Adrenal gland (tissue), 12 donors: ENCODE data around the gene ARHGEF37. TPM values are rescaled to one million over a fixed set of nuclear protein-coding genes. Genes with fewer than 3 reads are reported as not detected.

Experiments
- DNase-seq, 7 donors: peaks; one replicate each; pipeline ENCODE4 v3.0.0-alpha.2; 2019 to 2020
- H3K27ac ChIP-seq, 5 donors: fragments of 200-600 bp; sonication (generic) in 4 of 5; 1 replicate in 3 of 5; 2 replicates in 2 of 5; pipeline versions ENCODE4 v1.5.1 to v1.8.0; 2016 to 2020; ENCODE audit warnings: mild to moderate bottlenecking in 1 of 5
- H3K27me3 ChIP-seq: fragments of 200-600 bp; 2 replicates; pipeline ENCODE4 v1.8.0; 2021
- H3K36me3 ChIP-seq, 2 donors: fragments of 200-600 bp; replicated peaks in 1 of 2; 1 replicate in 1 of 2; 2 replicates in 1 of 2; pipeline versions ENCODE4 v1.5.1 to v1.8.0; 2018 to 2022
- H3K4me1 ChIP-seq, 2 donors: fragments of 200-600 bp; replicated peaks in 1 of 2; 1 replicate in 1 of 2; 2 replicates in 1 of 2; pipeline versions ENCODE4 v1.5.1 to v1.8.0; 2018 to 2021
- H3K4me3 ChIP-seq, 4 donors: fragments of 200-600 bp; sonication (generic) in 3 of 4; one replicate each; pipeline ENCODE4 v1.5.1; 2016 to 2018
- H3K9me3 ChIP-seq, 3 donors: fragments of 200-600 bp; sonication (generic) in 1 of 3; replicated peaks in 1 of 3; 1 replicate in 2 of 3; 2 replicates in 1 of 3; pipeline versions ENCODE4 v1.5.1 to v1.8.0; 2016 to 2021
- CTCF ChIP-seq, 6 experiments: fragments of 450-650 bp in 4 of 6; fragments of 200-600 bp in 2 of 6; sonication (generic) in 1 of 6; IDR thresholded peaks; 1 replicate in 5 of 6; 2 replicates in 1 of 6; pipeline versions ENCODE4 v1.5.1 to v1.8.0; 2016 to 2021; ENCODE audit warnings: antibody characterized with exemption in 6 of 6, mild to moderate bottlenecking in 2 of 6, moderate library complexity in 1 of 6
- POLR2A ChIP-seq, 2 donors: fragments of 450-650 bp; IDR thresholded peaks; one replicate each; pipeline ENCODE4 v1.6.1; 2017; ENCODE audit warnings: antibody characterized with exemption in 2 of 2, mild to moderate bottlenecking in 2 of 2, moderate library complexity in 1 of 2
- WGBS, 4 donors: extraction: QIAGEN DNeasy Blood & Tissue Kit in 2 of 4; methylation state at CpG; one replicate each; pipeline versions ENCODE4 v1.1.5 to v1.1.7; 2013 to 2017; 5-methylcytosine and 5-hydroxymethylcytosine counted together
- intact Hi-C, 2 donors: fragments of 100-400 bp; cut with DNase I; formaldehyde crosslinking; loops; one replicate each; pipeline versions ENCODE4 v1.14.1 to v1.15.0; 2022 to 2023
- polyA plus RNA-seq, 3 donors: library from polyadenylated mRNA; stranded (reverse); fragments of 200-250 nt in 2 of 3; fragments of 350-450 nt in 1 of 3; fragmentation: Illumina TruSeq in 1 of 3; extraction: RNeasy Lipid Tissue Mini Kit (QIAGEN cat#74804) in 1 of 3; gene quantifications; one replicate each; pipeline ENCODE4 v1.2.3, GENCODE V29; 2013 to 2014
- total RNA-seq, 9 donors: library from RNA; depleted of rRNA in 4 of 9; stranded (reverse); fragments of >200 nt in 4 of 9; fragments of 120-200 nt in 1 of 9; fragmentation: NEBNext Ultra II Directional in 1 of 9; extraction: Animal tissue kit (Norgen Biotek cat#: 25700) in 1 of 9; gene quantifications; one replicate each; pipeline versions ENCODE4 v1.1.0 to v1.2.4, GENCODE V29; 2013 to 2023
- donor health status: healthy with polysubstance abuse.
- donor health status: Bipolar disorder and iron deficiency.
- donor health status: DM: yes; HTN: yes; CAD: no.
- donor health status: DM: no; HTN: no; CAD: no.
- donor health status: DM: no; HTN: no; CAD: no.
- donor health status: DM: yes; HTN: yes; CAD: no.

Gene ARHGEF37
- total and polyA plus RNA-seq, 12 donors = 0.83 to 8.4 (median 4.0) TPM

DNA sequence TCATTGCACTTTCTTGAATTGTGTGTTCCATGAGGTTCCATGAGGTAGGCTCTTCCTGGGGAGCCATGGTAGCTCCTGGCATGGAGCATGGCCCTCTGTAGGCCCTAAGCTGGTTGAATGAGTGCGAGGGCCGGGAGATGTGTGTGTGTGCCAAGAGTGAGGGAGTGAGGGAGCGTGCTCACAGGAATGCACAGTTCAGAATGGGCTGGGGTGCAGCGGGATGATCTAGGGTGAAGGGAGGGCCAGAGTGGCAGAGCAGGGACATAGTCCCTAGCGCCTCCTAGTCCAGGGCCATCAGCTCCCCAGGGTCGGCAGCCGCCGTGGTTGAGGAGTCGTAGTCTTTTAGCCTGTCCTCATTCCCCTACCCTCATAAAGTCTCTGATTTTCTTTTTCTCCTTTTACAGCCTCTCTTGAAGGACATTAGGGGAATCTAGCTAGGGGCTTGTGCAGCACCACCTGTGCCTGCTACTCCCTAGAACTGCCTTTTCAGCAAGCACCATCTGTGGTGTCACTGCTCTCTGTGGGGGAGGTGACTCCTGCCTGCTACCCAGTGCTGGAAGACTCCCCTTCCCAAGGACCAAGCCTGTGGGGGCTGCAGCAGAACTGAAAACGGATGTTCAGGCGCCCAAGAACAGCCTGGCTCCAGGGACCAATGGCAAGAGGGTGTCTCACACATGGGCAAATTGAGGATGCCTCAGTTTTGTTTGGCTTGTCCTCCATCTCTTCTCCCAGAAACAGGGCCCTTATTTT, 83.5 kb downstream of the ARHGEF37 start:
- Histone ChIP-seq H3K9me3 (no peaks in the 10 kb centered on the region), H3K27ac (no peak overlapping the region), H3K36me3 (no peaks in the 10 kb centered on the region), H3K4me1 (no peaks in the 10 kb centered on the region), H3K27me3 (no peaks in the 10 kb centered on the region), H3K4me3 (no peak overlapping the region)
- no peak for DNase-seq
- 84 to 89% (median 88%) methylated on average over 9 to 11 of the region's 11 CpGs for WGBS, 4 donors
- no peak for TF ChIP-seq CTCF (IDR thresholded peaks at IDR 0.05)
- TF ChIP-seq POLR2A (IDR thresholded peaks at IDR 0.05) = no peak
- intact Hi-C loops = no loop called here

DNA sequence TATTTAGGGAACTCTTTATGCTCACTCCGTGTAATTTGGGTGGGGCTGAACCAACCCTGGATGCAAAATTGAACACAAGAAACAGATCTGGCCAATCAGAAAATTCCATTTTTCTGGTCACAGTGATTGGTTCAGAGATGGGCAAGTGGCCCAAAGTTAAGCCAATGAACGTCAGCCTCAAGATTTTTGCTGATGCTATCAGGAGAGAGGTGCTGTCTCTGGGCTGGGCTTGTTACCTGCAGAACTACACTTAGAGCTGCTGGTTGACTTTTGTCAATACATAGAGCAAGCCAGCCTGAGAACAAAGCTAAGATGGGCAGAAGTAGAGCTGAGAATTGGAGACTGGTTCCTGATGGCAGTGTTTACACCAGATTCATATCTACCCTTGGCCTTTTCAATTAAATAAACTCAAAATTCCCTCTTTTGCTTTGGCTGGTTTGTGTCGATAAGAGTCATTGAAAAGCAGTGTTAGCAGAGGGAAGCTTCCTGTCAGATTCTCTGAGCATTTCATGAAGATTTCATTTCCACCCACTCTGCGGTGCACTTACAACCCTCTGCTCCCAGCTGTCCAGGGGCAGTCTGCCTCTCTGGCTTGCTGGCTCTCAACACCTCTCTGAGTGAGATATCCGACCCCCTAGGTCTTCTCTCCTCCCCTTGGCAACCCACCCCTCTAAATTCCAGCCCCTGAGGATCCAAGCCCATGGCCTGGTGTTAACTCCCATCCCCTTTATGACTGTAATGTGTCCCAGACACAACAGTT, 84.3 kb downstream of the ARHGEF37 start:
- no peak for DNase-seq
- WGBS, 4 donors = 63 to 74% (median 68%) methylated on average over 5 of the region's 5 CpGs
- no peaks in the 10 kb centered on the region for H3K4me1 ChIP-seq
- H3K9me3 ChIP-seq = no peaks in the 10 kb centered on the region
- intact Hi-C loops = no loop called here
- H3K36me3 ChIP-seq = no peaks in the 10 kb centered on the region
- no peak for TF ChIP-seq POLR2A (IDR thresholded peaks at IDR 0.05)
- no peak for TF ChIP-seq CTCF (IDR thresholded peaks at IDR 0.05)
- H3K27me3 ChIP-seq = no peaks in the 10 kb centered on the region
- H3K27ac ChIP-seq = peak overlapping the region in 1 of 5 donors; percentile 5
- no peak overlapping the region for H3K4me3 ChIP-seq

GRCh38 chr5:149666212-149666852, 85.0 kb downstream of the ARHGEF37 start:
- DNase-seq = peak in 6 of 7 donors; percentile 29 to 61 (median 39)
- Histone ChIP-seq H3K9me3 (no peaks in the 10 kb centered on the region), H3K27me3 (no peaks in the 10 kb centered on the region), H3K4me3 (no peak overlapping the region), H3K27ac (no peak overlapping the region), H3K4me1 (no peaks in the 10 kb centered on the region), H3K36me3 (no peaks in the 10 kb centered on the region)
- TF ChIP-seq CTCF (IDR thresholded peaks at IDR 0.05) (no peak), POLR2A (IDR thresholded peaks at IDR 0.05) (no peak)
- 42 to 69% (median 55%) methylated on average over 3 to 4 of the region's 4 CpGs for WGBS, 4 donors
- intact Hi-C loops = no loop called here
